Endodermal cell (in vitro differentiated cells): Measurements from ENCODE around the gene THEMIS2. TPM values are rescaled to one million over a fixed set of nuclear protein-coding genes. Genes with fewer than 3 reads are reported as not detected.

Experiments used
- DNase-seq: peaks from one replicate; pipeline ENCODE4 v3.0.0-alpha.2; 2017
- H3K27ac ChIP-seq: 2 replicates; pipeline ENCODE4 v1.5.1; 2013; ENCODE audit warnings: mild to moderate bottlenecking, low read depth, low read length, moderate library complexity
- H3K27me3 ChIP-seq: 2 replicates; pipeline ENCODE4 v1.6.1; 2013; ENCODE audit warnings: mild to moderate bottlenecking, low read length, moderate library complexity; ENCODE audit not compliant: insufficient read depth, control insufficient read depth, poor library complexity, severe bottlenecking
- H3K36me3 ChIP-seq: 2 replicates; pipeline ENCODE4 v1.7.0; 2013; ENCODE audit warnings: mild to moderate bottlenecking, low read length, moderate library complexity; ENCODE audit not compliant: control insufficient read depth, insufficient read depth
- H3K4me1 ChIP-seq: one replicate; pipeline ENCODE4 v1.7.0; 2013; ENCODE audit warnings: low read length; ENCODE audit not compliant: control insufficient read depth, insufficient read depth
- H3K4me3 ChIP-seq: 2 replicates; pipeline ENCODE4 v1.5.1; 2013; ENCODE audit warnings: mild to moderate bottlenecking, low read length, moderate library complexity
- H3K9ac ChIP-seq: 2 replicates; pipeline ENCODE4 v1.6.1; 2013; ENCODE audit warnings: mild to moderate bottlenecking, low read length, moderate library complexity; ENCODE audit not compliant: poor library complexity, severe bottlenecking; ENCODE audit errors: extremely low read depth
- H3K9me3 ChIP-seq: 2 replicates; pipeline ENCODE4 v1.6.1; 2013; ENCODE audit warnings: mild to moderate bottlenecking, low read length, moderate library complexity; ENCODE audit not compliant: control insufficient read depth
- H3K27ac Mint-ChIP-seq: 2 replicates; pipeline ENCODE4 v1.8.0; 2020; ENCODE audit warnings: mixed read lengths
- H3K27me3 Mint-ChIP-seq: 2 replicates; pipeline ENCODE4 v1.8.0; 2021; ENCODE audit warnings: mild to moderate bottlenecking, mixed read lengths; ENCODE audit not compliant: insufficient read depth
- H3K36me3 Mint-ChIP-seq: 2 replicates; pipeline ENCODE4 v1.8.0; 2020; ENCODE audit warnings: low read depth, mixed read lengths
- H3K4me1 Mint-ChIP-seq: 2 replicates; pipeline ENCODE4 v1.8.0; 2020; ENCODE audit warnings: mixed read lengths
- H3K4me3 Mint-ChIP-seq: 2 replicates; pipeline ENCODE4 v1.8.0; 2020; ENCODE audit warnings: mild to moderate bottlenecking, moderate library complexity, mixed read lengths
- H3K9me3 Mint-ChIP-seq: 2 replicates; pipeline ENCODE4 v1.8.0; 2020; ENCODE audit warnings: mild to moderate bottlenecking, mixed read lengths
- WGBS, 2 experiments: methylation state at CpG; one replicate each; pipeline versions ENCODE4 v1.1.5 to v1.1.7; 2013; ENCODE audit warnings: missing lambda C conversion rate in 2 of 2, mixed read lengths in 1 of 2; ENCODE audit not compliant: insufficient coverage in 1 of 2, insufficient read length in 1 of 2; 5-methylcytosine and 5-hydroxymethylcytosine counted together
- total RNA-seq, 2 donors: library from RNA; stranded (reverse); fragmentation: NEBNext Ultra II Directional in 1 of 2; extraction: Animal tissue kit (Norgen Biotek cat#: 25700) in 1 of 2; gene quantifications; 2 replicates in 1 of 2; 3 replicates in 1 of 2; pipeline ENCODE4 v1.2.1, GENCODE V29; 2021
- TF ChIP-seq, protein P1 (sequence below): fragments of 200-600 bp; sonication (generic); conservative IDR thresholded peaks from 2 replicates; pipeline ENCODE4 v1.5.0; 2021; ENCODE audit warnings: antibody characterized with exemption, mild to moderate bottlenecking

Gene THEMIS2
- total RNA-seq, 2 donors from 2014 or later: 8.5 to 8.8 TPM

DNA sequence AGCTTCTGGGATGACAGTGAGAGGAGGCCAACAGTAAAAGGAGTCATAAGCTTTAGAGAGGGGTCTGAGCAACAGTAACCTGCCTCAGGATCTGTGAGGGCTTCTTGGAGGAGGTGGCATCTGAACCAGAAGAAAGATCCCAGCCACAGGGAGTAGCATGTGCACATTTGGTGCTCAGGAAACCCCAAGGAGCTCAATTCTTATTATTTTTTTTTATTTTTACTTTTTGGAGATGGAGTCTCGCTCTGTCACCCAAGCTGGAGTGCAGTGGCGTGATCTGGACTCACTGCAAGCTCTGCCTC, 4.7 kb downstream of the THEMIS2 start:
- TF ChIP-seq, protein P1, sequence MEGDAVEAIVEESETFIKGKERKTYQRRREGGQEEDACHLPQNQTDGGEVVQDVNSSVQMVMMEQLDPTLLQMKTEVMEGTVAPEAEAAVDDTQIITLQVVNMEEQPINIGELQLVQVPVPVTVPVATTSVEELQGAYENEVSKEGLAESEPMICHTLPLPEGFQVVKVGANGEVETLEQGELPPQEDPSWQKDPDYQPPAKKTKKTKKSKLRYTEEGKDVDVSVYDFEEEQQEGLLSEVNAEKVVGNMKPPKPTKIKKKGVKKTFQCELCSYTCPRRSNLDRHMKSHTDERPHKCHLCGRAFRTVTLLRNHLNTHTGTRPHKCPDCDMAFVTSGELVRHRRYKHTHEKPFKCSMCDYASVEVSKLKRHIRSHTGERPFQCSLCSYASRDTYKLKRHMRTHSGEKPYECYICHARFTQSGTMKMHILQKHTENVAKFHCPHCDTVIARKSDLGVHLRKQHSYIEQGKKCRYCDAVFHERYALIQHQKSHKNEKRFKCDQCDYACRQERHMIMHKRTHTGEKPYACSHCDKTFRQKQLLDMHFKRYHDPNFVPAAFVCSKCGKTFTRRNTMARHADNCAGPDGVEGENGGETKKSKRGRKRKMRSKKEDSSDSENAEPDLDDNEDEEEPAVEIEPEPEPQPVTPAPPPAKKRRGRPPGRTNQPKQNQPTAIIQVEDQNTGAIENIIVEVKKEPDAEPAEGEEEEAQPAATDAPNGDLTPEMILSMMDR: no peak
- Mint-ChIP-seq H3K36me3 (peaks cover 5% of the 10 kb centered on the region), H3K9me3 (no peaks in the 10 kb centered on the region), H3K4me3 (no peak overlapping the region), H3K27me3 (peaks cover 8% of the 10 kb centered on the region), H3K27ac (no peak overlapping the region), H3K4me1 (peaks cover 4% of the 10 kb centered on the region)
- no peak overlapping the region for H3K27ac ChIP-seq
- no peak overlapping the region for H3K9ac ChIP-seq
- WGBS, 2 experiments: 87 to 98% methylated on average over 2 of the region's 2 CpGs
- no peak for DNase-seq
- H3K9me3 ChIP-seq: no peaks in the 10 kb centered on the region
- no peaks in the 10 kb centered on the region for H3K4me1 ChIP-seq
- no peak overlapping the region for H3K4me3 ChIP-seq
- H3K36me3 ChIP-seq: no peaks in the 10 kb centered on the region
- no peaks in the 10 kb centered on the region for H3K27me3 ChIP-seq

DNA sequence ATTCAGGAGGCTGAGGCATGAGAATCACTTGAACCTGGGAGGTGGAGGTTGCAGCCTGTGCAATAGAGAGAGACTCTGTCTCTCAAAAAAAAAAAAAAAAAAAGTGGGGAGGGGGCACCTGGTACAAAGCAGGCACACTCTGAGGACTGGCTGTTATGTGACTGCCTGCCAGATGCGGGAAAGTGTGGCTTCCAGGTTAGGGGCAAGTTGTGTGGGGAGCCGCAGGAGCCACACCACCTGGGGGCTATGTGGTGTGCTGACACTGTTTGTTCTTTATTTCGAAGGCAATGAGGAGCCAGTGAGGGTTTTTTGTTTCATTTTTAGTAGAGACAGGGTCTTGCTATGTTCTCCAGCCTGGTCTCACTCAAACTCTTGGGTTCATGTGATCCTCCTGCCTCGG, 5.7 kb downstream of the THEMIS2 start:
- Histone ChIP-seq H3K4me1 (no peaks in the 10 kb centered on the region), H3K36me3 (no peaks in the 10 kb centered on the region), H3K27ac (no peak overlapping the region), H3K9ac (no peak overlapping the region), H3K4me3 (no peak overlapping the region), H3K9me3 (no peaks in the 10 kb centered on the region), H3K27me3 (no peaks in the 10 kb centered on the region)
- Mint-ChIP-seq H3K27ac (no peak overlapping the region), H3K4me3 (no peak overlapping the region), H3K36me3 (peaks cover 9% of the 10 kb centered on the region), H3K27me3 (peaks cover 4% of the 10 kb centered on the region), H3K4me1 (peaks cover 2% of the 10 kb centered on the region), H3K9me3 (no peaks in the 10 kb centered on the region)
- DNase-seq: no peak
- WGBS, 2 experiments: 79 to 96% methylated on average over 3 to 4 of the region's 4 CpGs
- TF ChIP-seq, protein P1: no peak

DNA sequence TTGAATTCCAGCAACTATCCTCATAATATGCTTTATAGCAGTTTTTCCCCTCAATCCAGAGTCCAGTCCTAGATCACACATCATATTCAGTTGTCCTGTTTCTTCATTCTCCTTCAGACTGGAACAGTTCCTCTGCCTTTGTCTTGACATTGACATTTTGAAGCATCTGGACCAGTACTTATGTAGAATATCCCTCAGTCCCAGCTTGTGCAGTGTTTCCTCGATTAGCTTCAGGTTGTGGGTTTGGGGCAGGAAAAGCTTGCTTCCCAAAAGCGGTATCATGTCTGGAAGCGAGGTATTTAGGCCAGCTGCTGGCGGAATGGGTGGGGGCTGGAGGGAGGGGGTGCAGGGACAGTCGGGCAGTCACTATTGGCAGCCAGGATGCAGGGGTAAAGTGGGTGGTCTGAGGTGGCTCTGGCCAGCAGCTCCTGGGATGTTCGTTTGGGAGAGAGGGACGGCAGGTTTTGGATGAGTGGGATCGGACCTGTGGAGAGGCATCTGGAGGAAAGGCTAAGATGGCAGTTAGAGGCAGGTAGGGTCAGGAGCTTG, 6.5 kb downstream of the THEMIS2 start:
- Histone ChIP-seq H3K36me3 (peaks cover 6% of the 10 kb centered on the region), H3K4me3 (no peak overlapping the region), H3K4me1 (no peaks in the 10 kb centered on the region), H3K9ac (no peak overlapping the region), H3K27ac (no peak overlapping the region), H3K27me3 (no peaks in the 10 kb centered on the region), H3K9me3 (no peaks in the 10 kb centered on the region)
- Mint-ChIP-seq H3K27ac (no peak overlapping the region), H3K36me3 (peaks cover 9% of the 10 kb centered on the region), H3K9me3 (no peaks in the 10 kb centered on the region), H3K4me1 (no peaks in the 10 kb centered on the region), H3K4me3 (no peak overlapping the region), H3K27me3 (no peaks in the 10 kb centered on the region)
- DNase-seq: no peak
- 89 to 90% methylated on average over 6 to 8 of the region's 8 CpGs for WGBS, 2 experiments
- TF ChIP-seq, protein P1: no peak
